GM18526 (cell line): ENCODE results near the gene DNLZ.

ENCODE experiments used
- POLR2A ChIP-seq: IDR thresholded peaks from 3 replicates; pipeline ENCODE4 v1.6.1; 2011; ENCODE audit not compliant: insufficient read length; ENCODE audit errors: extremely low read depth

DNLZ gene

DNA sequence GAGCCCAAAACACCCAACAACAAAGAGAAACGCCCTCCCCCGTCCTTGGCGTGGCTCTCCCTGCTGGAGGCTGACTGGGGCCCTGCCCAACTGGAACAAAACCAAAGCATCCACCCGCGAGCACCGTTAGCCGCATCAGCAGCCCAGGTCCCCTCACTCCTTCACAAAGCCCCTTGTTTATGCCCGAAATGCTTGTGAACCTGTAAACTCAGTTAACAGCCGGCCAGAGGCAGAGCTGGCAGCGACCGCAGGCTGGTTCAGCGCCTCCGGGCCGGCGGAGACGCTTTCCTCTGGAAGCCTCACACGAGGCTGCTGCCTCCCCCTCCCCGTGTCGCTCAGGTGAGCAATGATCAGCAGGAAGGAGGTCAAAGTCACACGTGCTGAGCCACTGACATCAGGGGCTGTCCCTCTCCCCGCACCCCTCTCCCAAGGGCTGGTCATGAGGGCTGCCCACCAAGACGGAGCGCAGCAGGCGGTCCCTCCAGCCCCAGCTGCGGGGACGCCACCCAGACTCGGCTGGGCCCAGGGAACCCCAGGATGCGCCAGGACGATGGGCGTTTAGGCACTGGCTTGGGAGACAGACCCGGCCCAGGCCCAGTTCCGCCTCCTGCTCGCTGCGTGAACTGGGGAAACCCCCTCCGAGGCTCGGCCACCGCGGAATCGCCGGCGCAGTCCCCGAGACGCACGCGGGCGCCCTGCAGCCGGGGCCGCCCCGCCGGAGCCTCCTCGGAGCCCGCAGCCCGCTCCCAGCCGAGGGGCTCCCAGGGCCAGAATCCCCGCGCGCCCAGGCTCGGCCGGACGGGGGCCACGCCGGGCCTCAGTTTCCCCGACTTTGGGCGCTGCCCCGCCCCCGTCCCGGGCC, 35.9 kb upstream of the DNLZ start:
- TF ChIP-seq POLR2A: no peak

DNA sequence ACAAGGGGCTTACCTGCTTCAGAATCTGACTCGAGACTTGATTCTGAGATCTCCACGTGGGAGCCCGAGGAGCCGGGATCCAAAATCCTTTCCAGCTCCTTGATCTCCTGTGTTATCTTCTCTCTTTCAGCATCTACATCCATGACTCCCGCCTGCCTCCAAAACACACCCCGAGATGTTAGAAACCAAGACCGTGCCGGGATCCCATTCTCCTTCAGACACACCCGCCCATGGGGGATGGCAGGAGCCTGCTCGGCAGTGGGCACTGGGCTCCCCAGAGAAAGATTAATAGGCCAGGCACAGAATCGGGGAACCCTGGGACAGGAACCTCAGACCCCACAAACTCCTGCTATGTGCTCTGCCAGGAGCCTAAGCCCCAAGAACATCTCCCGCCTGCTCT, 34.7 kb upstream of the DNLZ start:
- no peak for TF ChIP-seq POLR2A

DNA sequence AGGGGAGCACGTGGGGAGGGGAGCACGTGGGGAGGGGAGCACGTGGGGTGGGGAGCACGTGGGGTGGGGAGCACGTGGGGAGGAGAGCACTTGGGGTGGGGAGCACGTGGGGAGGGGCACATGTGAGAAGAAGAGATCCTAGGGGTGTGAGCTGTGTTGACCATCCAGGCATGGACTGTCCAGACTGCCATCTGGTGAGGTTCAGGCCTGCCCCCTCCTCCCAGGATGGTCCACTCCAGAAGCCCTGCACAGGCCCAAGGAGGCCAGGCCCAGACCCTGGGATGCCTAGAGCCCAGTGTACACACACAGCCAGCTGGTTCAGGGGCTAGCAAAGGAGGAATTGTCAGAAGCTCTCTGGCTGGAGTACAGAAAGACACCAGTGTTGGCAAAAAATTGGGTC, 34.1 kb upstream of the DNLZ start:
- TF ChIP-seq POLR2A: no peak

DNA sequence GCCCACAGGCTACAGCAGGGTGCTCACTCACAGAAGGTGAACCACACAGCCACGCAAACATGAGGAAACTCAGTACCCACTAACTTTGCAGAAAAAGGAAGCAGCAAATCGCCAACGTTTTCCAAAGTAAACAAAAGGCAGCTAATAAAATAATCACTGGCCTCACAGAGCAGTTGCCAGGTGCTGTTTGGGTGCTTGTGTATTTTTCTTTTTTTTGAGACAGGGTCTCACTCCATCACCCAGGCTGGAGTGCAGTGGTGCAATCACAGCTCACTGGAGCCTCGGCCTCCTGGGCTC, 32.6 kb upstream of the DNLZ start:
- TF ChIP-seq POLR2A: no peak

DNA sequence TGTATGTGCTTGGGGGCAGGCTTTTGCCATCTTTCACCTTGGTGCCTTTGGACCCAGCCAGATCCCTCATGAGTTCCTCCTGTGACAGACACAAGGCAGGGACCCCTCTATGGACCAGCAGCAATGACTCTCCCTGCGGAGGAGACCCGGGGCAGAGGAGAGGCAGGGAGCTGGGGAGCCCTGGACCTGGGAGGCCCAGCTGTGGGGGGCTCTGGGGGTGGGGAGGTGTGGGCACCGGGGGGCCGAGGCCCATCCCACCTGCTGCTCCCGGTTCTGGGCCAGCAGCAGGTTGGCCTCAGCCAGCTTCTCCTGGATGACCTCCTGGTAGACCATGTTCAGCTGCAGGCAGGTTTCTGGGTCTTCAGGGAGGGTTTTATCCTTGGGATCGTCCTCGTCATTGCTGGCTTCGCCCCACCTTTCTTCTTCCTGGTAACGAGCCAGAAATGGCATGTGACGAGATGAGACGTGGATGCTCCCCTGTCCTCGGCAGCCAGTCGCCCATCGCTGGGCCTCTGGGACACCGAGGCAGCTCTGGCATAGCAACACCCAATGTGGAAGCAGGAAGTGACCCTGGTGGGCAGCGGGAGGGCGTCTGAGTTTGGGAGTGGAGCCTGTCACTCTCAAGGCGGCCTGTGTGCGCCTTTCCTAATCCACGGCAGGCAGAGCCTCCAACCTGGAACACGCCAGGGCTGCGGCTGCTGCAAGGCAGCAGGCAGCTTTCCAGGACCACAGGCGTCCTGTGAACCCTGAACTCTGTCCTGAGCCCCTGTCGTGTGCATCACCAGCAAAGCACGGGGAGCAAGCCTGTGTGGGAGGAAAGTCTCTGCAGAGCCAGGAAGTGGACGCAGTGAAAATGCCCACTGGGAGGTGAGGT, 32.0 kb upstream of the DNLZ start:
- TF ChIP-seq POLR2A: no peak

DNA sequence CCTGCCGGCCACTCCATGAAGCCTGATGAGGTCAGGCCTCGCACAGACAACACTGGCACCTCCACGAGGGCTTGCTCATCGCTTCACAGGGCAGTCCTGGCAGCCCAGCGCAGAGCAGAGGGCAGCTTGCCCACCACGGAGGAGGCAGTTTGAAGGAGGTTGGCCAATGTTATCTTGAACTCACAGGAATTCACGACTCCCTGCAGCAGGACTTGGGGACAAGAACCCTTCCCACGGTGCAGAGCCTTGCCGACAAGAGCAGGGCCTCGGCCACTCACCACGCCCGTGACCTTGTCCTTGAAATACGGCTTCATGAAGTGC, 31.4 kb upstream of the DNLZ start:
- TF ChIP-seq POLR2A: no peak

DNA sequence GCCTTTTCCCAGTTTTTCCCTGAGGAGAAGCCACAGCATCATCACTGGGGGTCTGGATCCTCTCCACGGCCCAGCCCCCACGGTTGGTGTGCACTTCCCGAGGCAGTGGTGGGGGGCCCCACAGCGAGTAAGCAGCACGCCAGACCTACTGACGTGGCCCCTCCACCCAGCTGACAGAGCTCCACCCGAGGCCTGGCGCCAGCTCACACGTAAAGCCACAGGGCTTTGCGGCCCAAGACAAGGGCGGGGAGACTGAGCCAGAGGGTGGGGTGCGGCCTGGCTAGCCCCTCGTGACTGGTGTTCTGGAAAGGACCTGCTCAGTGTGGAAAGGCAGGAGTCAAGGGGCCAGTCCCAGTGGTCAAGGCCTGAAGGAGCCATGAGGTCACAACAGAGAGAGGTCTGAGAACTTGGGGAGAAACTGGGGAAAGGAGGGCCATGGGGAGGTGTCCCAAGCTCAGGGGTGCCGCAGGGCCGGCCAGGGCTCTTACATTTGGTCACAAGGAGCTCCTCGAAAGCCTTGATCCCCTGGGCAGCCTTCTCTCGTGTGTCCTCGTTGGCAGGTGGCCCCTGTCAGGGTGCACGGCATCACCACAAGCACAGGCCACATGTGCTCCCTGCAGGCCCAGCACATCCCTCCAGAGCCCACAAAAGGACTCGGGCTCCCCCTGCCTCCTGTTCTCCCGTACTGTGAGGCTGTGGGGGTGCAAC, 30.9 kb upstream of the DNLZ start:
- TF ChIP-seq POLR2A: no peak

DNA sequence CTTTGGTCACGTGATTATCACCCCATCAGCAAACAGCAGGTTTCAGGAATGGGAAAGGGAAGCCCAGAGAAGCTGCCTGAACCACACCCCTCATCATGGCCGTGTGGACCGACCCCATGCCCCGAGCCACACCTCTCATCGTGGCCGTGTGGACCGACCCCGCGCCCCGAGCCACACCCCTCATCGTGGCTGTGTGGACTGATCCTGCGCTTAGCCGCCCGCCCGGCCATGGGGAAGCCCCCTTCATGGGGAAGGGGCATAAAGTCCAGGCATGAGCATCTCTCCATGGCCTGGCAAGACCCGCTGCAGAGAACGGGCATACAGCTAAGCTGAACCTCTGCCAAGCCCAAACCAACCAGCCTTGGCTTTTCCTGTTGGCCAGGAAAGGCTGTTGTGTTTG, 30.0 kb upstream of the DNLZ start:
- TF ChIP-seq POLR2A: no peak

DNA sequence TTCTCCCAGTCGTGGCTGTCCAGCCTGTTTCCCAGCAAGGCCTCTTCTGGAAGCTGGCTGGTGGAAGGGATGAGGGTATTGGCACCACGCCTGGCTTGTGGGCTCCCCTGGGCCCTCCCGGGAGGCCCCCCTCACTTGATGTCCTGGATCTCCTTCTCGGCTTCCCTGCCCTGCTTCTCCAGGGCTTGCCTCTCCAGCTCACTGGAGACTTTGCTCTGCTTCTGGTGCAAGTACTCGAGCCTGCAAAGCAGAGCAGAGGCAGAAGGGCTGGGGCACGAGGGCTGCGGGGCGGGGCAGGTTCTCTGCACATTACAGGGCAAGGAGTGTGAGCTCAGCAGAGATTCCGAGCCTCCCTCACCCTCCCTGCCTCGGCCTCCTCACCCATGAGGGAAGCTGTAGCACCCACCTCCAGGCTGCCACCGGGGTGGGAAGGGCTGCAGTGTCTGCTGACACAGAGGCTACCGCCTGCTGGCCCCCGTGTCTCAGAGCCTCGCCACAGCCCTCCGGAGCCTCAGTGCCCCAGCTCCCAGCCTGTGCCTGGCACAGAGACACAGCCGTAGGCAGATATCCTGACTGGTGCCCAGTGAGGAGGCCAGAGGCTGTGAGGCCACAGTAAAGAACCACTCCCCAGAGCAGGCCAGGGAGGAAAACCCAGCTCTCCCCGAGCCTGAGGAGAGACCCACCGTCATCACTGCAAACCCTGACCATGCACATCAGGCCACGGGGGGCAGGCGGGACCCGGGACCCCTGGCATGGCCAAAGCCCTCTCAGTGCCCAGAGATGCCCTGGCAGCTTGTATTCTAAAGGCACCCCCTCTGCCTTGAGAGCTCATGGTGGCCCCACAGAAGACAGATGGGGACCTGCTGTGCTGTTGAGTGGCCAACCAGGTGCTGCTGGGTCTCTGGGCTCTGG, 29.2 kb upstream of the DNLZ start:
- TF ChIP-seq POLR2A: no peak

DNA sequence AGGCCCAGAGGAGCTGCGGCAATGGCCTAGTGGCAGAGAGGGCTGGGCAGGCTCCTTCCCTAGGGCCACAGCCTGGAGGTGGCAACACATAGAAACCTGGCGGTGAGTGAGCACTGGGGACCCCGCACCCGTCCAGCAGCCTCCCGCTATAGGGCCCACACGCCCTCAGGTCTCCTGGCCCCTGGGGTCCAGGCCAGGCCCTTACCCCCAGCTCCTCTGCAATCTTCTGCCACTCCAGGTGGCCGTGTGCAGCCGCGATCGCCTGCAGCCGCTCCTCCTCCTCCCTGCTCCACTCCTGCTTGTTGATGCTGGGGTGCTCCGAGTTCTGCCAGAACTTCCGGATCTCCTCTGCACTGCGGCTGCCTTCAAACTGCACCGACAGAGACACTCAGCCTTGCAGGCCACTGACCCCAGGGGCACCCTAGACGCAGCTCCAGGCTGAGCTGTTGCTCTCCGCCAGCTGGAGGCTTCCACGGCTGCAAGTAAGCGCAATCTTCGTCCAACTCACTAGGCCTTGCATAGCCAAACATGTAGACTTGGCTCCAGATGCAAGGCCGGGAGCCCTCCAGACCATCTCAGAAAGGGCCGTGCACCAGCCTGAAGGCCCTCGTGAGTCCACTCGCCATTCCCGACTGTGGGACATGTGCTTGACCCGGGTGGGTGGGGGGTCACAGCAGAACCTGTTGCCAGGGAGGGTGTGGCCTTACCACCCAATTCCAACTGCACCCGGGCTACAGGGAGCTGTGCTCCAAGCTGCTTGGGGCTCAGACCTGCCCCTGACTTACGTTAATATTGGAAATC, 28.4 kb upstream of the DNLZ start:
- no peak for TF ChIP-seq POLR2A

DNA sequence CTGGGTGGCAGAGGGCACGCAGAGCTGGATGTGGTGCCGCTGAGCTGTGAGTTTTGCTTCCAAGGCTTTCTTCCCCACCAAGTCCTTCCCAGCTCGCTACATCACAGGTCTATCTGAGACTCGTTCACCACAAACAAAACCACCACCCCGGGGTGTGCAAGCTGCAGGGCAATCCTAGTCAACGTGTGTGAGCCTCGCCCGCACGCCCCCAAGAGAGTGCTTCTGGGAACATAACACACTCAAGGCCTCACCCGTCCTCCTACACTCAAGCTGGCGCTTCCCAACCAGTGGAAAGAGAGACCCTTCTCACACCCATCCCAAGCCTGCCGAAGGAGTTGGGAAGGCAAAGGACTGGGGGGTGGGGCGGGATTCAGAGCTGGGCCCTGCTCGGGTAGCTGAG, 25.9 kb upstream of the DNLZ start:
- no peak for TF ChIP-seq POLR2A

DNA sequence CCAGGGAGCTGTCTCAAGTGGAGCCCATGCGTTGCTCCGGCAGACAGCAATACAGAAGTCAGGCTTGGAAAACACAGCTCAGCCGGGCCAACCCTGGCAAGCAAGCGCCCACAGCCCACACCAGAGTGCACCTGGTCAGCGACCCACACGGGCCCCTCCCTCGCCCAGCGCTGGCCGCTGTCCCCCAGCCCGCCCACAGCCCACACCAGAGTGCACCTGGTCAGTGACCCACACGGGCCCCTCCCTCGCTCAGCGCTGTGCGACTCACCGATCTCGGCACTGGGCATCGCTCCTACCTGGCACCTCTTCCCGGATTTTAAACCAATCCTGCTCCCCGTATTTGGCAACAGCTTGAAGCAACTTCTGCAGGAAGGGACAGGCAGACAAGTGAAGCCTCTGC, 23.7 kb upstream of the DNLZ start:
- TF ChIP-seq POLR2A: no peak

DNA sequence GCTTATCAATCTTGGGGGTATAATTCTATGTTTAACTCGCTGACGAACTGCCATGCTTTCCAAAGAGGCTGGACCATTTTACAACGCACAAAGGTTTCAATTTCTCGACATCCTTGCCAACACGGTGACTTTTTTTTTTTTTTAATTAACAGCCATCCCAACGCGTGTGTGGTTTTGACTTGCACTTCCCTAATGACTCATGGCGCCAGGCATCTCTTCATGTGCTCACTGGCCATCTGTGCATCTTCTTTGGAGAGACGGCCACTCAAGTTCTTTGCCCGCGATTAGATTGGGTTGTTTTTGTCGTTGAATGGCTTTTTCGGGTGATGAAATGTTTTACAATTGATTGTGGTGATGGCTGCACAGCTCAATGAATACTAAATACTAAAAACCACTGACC, 22.5 kb upstream of the DNLZ start:
- TF ChIP-seq POLR2A: no peak

DNA sequence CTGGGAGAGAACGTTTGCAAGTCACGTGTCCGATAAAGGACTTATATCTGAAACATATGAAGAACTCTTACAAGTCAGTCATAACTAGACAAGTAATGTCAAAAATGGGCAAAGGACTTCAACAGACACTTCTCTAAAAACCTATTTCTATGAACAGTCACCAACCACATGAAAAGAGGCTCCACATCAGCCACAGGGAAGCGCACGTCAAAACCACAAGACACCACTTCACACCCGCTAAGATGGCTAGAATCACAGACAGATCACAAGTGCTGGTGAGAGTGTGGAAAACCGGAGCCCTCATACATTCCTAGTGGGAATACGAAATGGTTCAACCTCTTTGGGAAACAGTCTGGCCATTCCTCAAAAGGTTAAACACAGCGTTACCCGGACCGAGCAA, 21.5 kb upstream of the DNLZ start:
- TF ChIP-seq POLR2A: no peak
